ENCODE results near the gene RTL10. TPM values are rescaled to one million over a fixed set of nuclear protein-coding genes. Genes with fewer than 3 reads are reported as not detected.
"Not testable (repeated sequence)": the region's sequence is repeated elsewhere in the genome, so short reads cannot be mapped to it uniquely, and the experiment has no call there.

RTL10 gene
- polyA plus RNA-seq, 2 donors, result 8.1 to 13.8 TPM

- H3K4me3 ChIP-seq (ENCODE audit: low read depth in 1 of 2, low read length in 2 of 2), result no peak overlapping the region
- no peaks in the 10 kb centered on the region for H3K27me3 ChIP-seq (ENCODE audit: control insufficient read depth in 1 of 2, insufficient read depth in 2 of 2, low read length in 2 of 2)
- H3K36me3 ChIP-seq (ENCODE audit: control insufficient read depth in 2 of 2, insufficient read depth in 2 of 2, low read length in 1 of 2), result no peaks in the 10 kb centered on the region
- H3K27ac ChIP-seq (ENCODE audit: low read depth in 2 of 2, low read length in 1 of 2), result no peak overlapping the region
- WGBS, 2 donors, result 94% methylated on average over 6 of the region's 6 CpGs
- H3K9me3 ChIP-seq (ENCODE audit: control insufficient read depth in 2 of 2, insufficient read depth in 1 of 2, low read depth in 1 of 2, low read length in 1 of 2), result no peaks in the 10 kb centered on the region
- H3K4me1 ChIP-seq (ENCODE audit: control insufficient read depth in 2 of 2, insufficient read depth in 2 of 2, low read length in 1 of 2), result no peaks in the 10 kb centered on the region
Measured at GRCh38 chr22:19837915-19838314, 16.8 kb downstream of the RTL10 start.

- H3K36me3 ChIP-seq (ENCODE audit: control insufficient read depth in 2 of 2, insufficient read depth in 2 of 2, low read length in 1 of 2), result no peaks in the 10 kb centered on the region
- H3K4me3 ChIP-seq (ENCODE audit: low read depth in 1 of 2, low read length in 2 of 2), result no peak overlapping the region
- H3K27me3 ChIP-seq (ENCODE audit: control insufficient read depth in 1 of 2, insufficient read depth in 2 of 2, low read length in 2 of 2), result no peaks in the 10 kb centered on the region
- H3K4me1 ChIP-seq (ENCODE audit: control insufficient read depth in 2 of 2, insufficient read depth in 2 of 2, low read length in 1 of 2), result no peaks in the 10 kb centered on the region
- H3K9me3 ChIP-seq (ENCODE audit: control insufficient read depth in 2 of 2, insufficient read depth in 1 of 2, low read depth in 1 of 2, low read length in 1 of 2), result no peaks in the 10 kb centered on the region
- no peak overlapping the region for H3K27ac ChIP-seq (ENCODE audit: low read depth in 2 of 2, low read length in 1 of 2)
Measured at GRCh38 chr22:19836512-19836911, 18.2 kb downstream of the RTL10 start.

DNA sequence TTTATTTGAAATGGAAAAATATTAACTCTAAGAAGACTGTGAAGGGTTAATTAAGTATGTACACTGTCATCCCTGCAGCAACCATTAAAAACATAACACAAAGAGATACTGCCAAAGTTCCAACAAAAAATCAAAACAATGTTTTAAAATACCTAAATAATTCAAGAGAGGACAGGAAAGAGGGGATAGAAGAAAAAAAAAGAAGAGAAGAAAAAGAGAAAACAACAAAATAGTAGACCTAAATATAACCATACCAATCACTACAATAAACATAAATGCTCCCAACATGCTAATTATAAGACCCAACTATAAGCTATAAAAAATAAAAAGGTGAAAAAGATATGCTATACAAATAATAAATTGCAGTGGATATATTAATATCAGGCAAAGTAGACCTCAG, 20.1 kb downstream of the RTL10 start:
- Histone ChIP-seq H3K9me3 (ENCODE audit: control insufficient read depth in 2 of 2, insufficient read depth in 1 of 2, low read depth in 1 of 2, low read length in 1 of 2) (no peaks in the 10 kb centered on the region), H3K4me1 (ENCODE audit: control insufficient read depth in 2 of 2, insufficient read depth in 2 of 2, low read length in 1 of 2) (no peaks in the 10 kb centered on the region), H3K36me3 (ENCODE audit: control insufficient read depth in 2 of 2, insufficient read depth in 2 of 2, low read length in 1 of 2) (no peaks in the 10 kb centered on the region), H3K4me3 (ENCODE audit: low read depth in 1 of 2, low read length in 2 of 2) (no peak overlapping the region), H3K27me3 (ENCODE audit: control insufficient read depth in 1 of 2, insufficient read depth in 2 of 2, low read length in 2 of 2) (no peaks in the 10 kb centered on the region), H3K27ac (ENCODE audit: low read depth in 2 of 2, low read length in 1 of 2) (no peak overlapping the region)

- H3K4me3 ChIP-seq (ENCODE audit: low read depth in 1 of 2, low read length in 2 of 2); H3K4me1 ChIP-seq (ENCODE audit: control insufficient read depth in 2 of 2, insufficient read depth in 2 of 2, low read length in 1 of 2); H3K36me3 ChIP-seq (ENCODE audit: control insufficient read depth in 2 of 2, insufficient read depth in 2 of 2, low read length in 1 of 2); H3K9me3 ChIP-seq (ENCODE audit: control insufficient read depth in 2 of 2, insufficient read depth in 1 of 2, low read depth in 1 of 2, low read length in 1 of 2); H3K27ac ChIP-seq (ENCODE audit: low read depth in 2 of 2, low read length in 1 of 2); H3K27me3 ChIP-seq (ENCODE audit: control insufficient read depth in 1 of 2, insufficient read depth in 2 of 2, low read length in 2 of 2): not testable (repeated sequence)
- WGBS, 2 donors, result 87 to 93% methylated on average over 9 of the region's 9 CpGs
Measured at GRCh38 chr22:19833327-19833726, 21.3 kb downstream of the RTL10 start.

GRCh38 chr22:19832476-19833108, 22.1 kb downstream of the RTL10 start:
- H3K27me3 ChIP-seq (ENCODE audit: control insufficient read depth in 1 of 2, insufficient read depth in 2 of 2, low read length in 2 of 2), result no peaks in the 10 kb centered on the region
- H3K9me3 ChIP-seq (ENCODE audit: control insufficient read depth in 2 of 2, insufficient read depth in 1 of 2, low read depth in 1 of 2, low read length in 1 of 2), result no peaks in the 10 kb centered on the region
- no peak overlapping the region for H3K4me3 ChIP-seq (ENCODE audit: low read depth in 1 of 2, low read length in 2 of 2)
- no peaks in the 10 kb centered on the region for H3K36me3 ChIP-seq (ENCODE audit: control insufficient read depth in 2 of 2, insufficient read depth in 2 of 2, low read length in 1 of 2)
- H3K27ac ChIP-seq (ENCODE audit: low read depth in 2 of 2, low read length in 1 of 2), result no peak overlapping the region
- H3K4me1 ChIP-seq (ENCODE audit: control insufficient read depth in 2 of 2, insufficient read depth in 2 of 2, low read length in 1 of 2), result no peaks in the 10 kb centered on the region
- 56 to 65% methylated on average over 7 of the region's 7 CpGs for WGBS, 2 donors

- H3K4me1 ChIP-seq (ENCODE audit: control insufficient read depth in 2 of 2, insufficient read depth in 2 of 2, low read length in 1 of 2); H3K36me3 ChIP-seq (ENCODE audit: control insufficient read depth in 2 of 2, insufficient read depth in 2 of 2, low read length in 1 of 2): not testable (repeated sequence)
- WGBS, 2 donors, result 86 to 91% methylated on average over 3 of the region's 3 CpGs
Measured at GRCh38 chr22:19831979-19832378, 22.7 kb downstream of the RTL10 start.

DNA sequence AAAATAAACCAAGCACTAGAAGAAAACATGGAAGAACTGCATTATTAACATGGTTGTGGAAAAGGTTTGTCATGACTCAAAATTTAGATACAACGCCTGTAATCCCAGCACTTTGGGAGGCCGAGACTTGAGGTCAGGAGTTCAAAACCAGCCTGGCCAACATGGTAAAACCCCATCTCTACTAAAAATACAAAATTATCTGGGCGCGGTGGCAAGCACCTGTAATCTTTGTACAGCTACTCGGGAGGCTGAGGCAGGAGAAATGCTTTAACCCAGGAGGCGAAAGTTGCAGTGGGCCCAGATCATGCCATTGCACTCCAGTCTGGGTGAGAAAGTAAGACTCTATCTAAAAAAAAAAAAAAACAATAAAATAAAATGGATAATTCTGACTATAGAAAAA, 23.7 kb downstream of the RTL10 start:
- no peaks in the 10 kb centered on the region for H3K36me3 ChIP-seq (ENCODE audit: control insufficient read depth in 2 of 2, insufficient read depth in 2 of 2, low read length in 1 of 2)
- no peaks in the 10 kb centered on the region for H3K9me3 ChIP-seq (ENCODE audit: control insufficient read depth in 2 of 2, insufficient read depth in 1 of 2, low read depth in 1 of 2, low read length in 1 of 2)
- no peak overlapping the region for H3K27ac ChIP-seq (ENCODE audit: low read depth in 2 of 2, low read length in 1 of 2)
- 96 to 98% methylated on average over 6 of the region's 6 CpGs for WGBS, 2 donors
- no peak overlapping the region for H3K4me3 ChIP-seq (ENCODE audit: low read depth in 1 of 2, low read length in 2 of 2)
- H3K27me3 ChIP-seq (ENCODE audit: control insufficient read depth in 1 of 2, insufficient read depth in 2 of 2, low read length in 2 of 2), result no peaks in the 10 kb centered on the region
- H3K4me1 ChIP-seq (ENCODE audit: control insufficient read depth in 2 of 2, insufficient read depth in 2 of 2, low read length in 1 of 2), result peaks cover 0 to under 1% of the 10 kb centered on the region in 2 donors

More at GRCh38 chr22:19831979-19832378, 22.7 kb downstream of the RTL10 start:
- H3K27me3 ChIP-seq (ENCODE audit: control insufficient read depth in 1 of 2, insufficient read depth in 2 of 2, low read length in 2 of 2); H3K4me3 ChIP-seq (ENCODE audit: low read depth in 1 of 2, low read length in 2 of 2); H3K9me3 ChIP-seq (ENCODE audit: control insufficient read depth in 2 of 2, insufficient read depth in 1 of 2, low read depth in 1 of 2, low read length in 1 of 2); H3K27ac ChIP-seq (ENCODE audit: low read depth in 2 of 2, low read length in 1 of 2): not testable (repeated sequence)

GRCh38 chr22:19828035-19828401, 26.7 kb downstream of the RTL10 start:
- 78 to 80% methylated on average over 2 of the region's 2 CpGs for WGBS, 2 donors
- Histone ChIP-seq H3K27me3 (ENCODE audit: control insufficient read depth in 1 of 2, insufficient read depth in 2 of 2, low read length in 2 of 2) (no peaks in the 10 kb centered on the region), H3K4me3 (ENCODE audit: low read depth in 1 of 2, low read length in 2 of 2) (no peak overlapping the region), H3K9me3 (ENCODE audit: control insufficient read depth in 2 of 2, insufficient read depth in 1 of 2, low read depth in 1 of 2, low read length in 1 of 2) (no peaks in the 10 kb centered on the region), H3K4me1 (ENCODE audit: control insufficient read depth in 2 of 2, insufficient read depth in 2 of 2, low read length in 1 of 2) (peaks cover 0 to 18% of the 10 kb centered on the region in 2 donors), H3K36me3 (ENCODE audit: control insufficient read depth in 2 of 2, insufficient read depth in 2 of 2, low read length in 1 of 2) (no peaks in the 10 kb centered on the region), H3K27ac (ENCODE audit: low read depth in 2 of 2, low read length in 1 of 2) (no peak overlapping the region)

DNA sequence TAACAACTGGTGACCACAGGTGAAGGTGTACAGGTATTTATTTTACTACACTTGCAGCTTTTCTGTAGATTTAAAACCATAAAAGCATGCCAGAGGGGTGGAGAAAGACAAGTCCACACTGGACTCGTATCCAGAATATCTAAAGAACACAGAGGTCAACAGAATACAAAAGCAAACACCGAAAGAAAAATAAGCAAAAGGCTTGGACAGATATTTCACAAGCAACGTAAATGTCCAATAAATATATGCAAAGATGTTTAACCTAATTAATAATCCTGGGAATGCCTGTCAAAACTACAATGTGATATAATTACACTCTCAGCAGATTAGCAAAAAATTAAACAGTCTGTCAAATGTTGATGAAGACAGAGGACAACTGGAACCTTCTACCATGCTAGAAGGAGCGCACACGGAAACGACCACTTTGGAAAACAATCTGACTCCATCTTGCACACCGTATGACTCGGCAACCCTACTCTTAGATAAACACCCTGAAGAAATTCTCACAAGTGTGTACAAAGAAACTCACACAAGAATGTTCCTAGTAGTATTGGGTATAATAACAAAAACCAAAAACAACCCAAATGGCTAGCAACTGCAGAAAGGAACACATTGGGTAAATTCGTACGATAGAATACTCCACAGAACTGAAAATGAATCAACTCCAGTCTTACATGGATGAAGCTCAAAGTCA, 27.2 kb downstream of the RTL10 start:
- Histone ChIP-seq H3K4me3 (ENCODE audit: low read depth in 1 of 2, low read length in 2 of 2) (no peak overlapping the region), H3K27ac (ENCODE audit: low read depth in 2 of 2, low read length in 1 of 2) (no peak overlapping the region), H3K4me1 (ENCODE audit: control insufficient read depth in 2 of 2, insufficient read depth in 2 of 2, low read length in 1 of 2) (peaks cover 0 to 18% of the 10 kb centered on the region in 2 donors), H3K9me3 (ENCODE audit: control insufficient read depth in 2 of 2, insufficient read depth in 1 of 2, low read depth in 1 of 2, low read length in 1 of 2) (no peaks in the 10 kb centered on the region), H3K36me3 (ENCODE audit: control insufficient read depth in 2 of 2, insufficient read depth in 2 of 2, low read length in 1 of 2) (no peaks in the 10 kb centered on the region), H3K27me3 (ENCODE audit: control insufficient read depth in 1 of 2, insufficient read depth in 2 of 2, low read length in 2 of 2) (no peaks in the 10 kb centered on the region)
- 53 to 58% methylated on average over 10 of the region's 10 CpGs for WGBS, 2 donors

- WGBS, 2 donors, result 48 to 91% methylated on average over 2 of the region's 2 CpGs
- H3K36me3 ChIP-seq (ENCODE audit: control insufficient read depth in 2 of 2, insufficient read depth in 2 of 2, low read length in 1 of 2), result no peaks in the 10 kb centered on the region
- H3K9me3 ChIP-seq (ENCODE audit: control insufficient read depth in 2 of 2, insufficient read depth in 1 of 2, low read depth in 1 of 2, low read length in 1 of 2), result no peaks in the 10 kb centered on the region
- peaks cover 0 to 18% of the 10 kb centered on the region in 2 donors for H3K4me1 ChIP-seq (ENCODE audit: control insufficient read depth in 2 of 2, insufficient read depth in 2 of 2, low read length in 1 of 2)
- H3K27me3 ChIP-seq (ENCODE audit: control insufficient read depth in 1 of 2, insufficient read depth in 2 of 2, low read length in 2 of 2), result no peaks in the 10 kb centered on the region
- H3K4me3 ChIP-seq (ENCODE audit: low read depth in 1 of 2, low read length in 2 of 2), result no peak overlapping the region
- H3K27ac ChIP-seq (ENCODE audit: low read depth in 2 of 2, low read length in 1 of 2), result no peak overlapping the region
Measured at GRCh38 chr22:19826619-19826950, 28.1 kb downstream of the RTL10 start.

All from esophagus (tissue), 2 donors.